ENCODE measurements around the gene IQSEC1. TPM values are rescaled to one million over a fixed set of nuclear protein-coding genes. Genes with fewer than 3 reads are reported as not detected.

The IQSEC1 gene
- total RNA-seq, 1 experiment from 2014 or later, result 28.1 TPM

GRCh38 chr3:13102386-13103345, 29.4 kb upstream of the IQSEC1 start:
- CTCF ChIA-PET, result interaction anchor here (1.1 kb wide), 1 partner anchor 11 kb away, joined by 6 read pairs; no protein-coding TSS in a partner anchor
- TF ChIP-seq SP1 (IDR thresholded peaks at IDR 0.05; ENCODE audit: low read depth) (no peak), POLR2A (IDR thresholded peaks at IDR 0.05; ENCODE audit: borderline replicate concordance, extremely low read depth, insufficient read depth, insufficient read length) (no peak), EZH2 (IDR thresholded peaks at IDR 0.05) (no peak), TCF7L2 (IDR thresholded peaks at IDR 0.05; ENCODE audit: borderline replicate concordance, extremely low read depth, insufficient read depth, insufficient read length) (no peak), CTCF (IDR thresholded peaks at IDR 0.05 in 2 of 3, conservative IDR thresholded peaks at IDR 0.05 in 1 of 3; ENCODE audit: borderline replicate concordance in 1 of 3, insufficient read depth in 1 of 3, low read depth in 2 of 3, low read length in 2 of 3) (no peak), CEBPB (IDR thresholded peaks at IDR 0.05; ENCODE audit: low read depth) (no peak), RAD21 (IDR thresholded peaks at IDR 0.05; ENCODE audit: low read depth) (no peak), SIN3A (IDR thresholded peaks at IDR 0.05; ENCODE audit: low read depth) (no peak)
- intact Hi-C loops (cut with micrococcal nuclease), result no loop called here
- Histone ChIP-seq H3K9ac (ENCODE audit: low read length) (no peak overlapping the region), H3K4me3 (replicated peaks in 1 of 2; ENCODE audit: low read depth in 1 of 2, low read length in 2 of 2) (no peak overlapping the region), H3K9me3 (ENCODE audit: control insufficient read depth in 1 of 2, insufficient read depth in 1 of 2, low read depth in 1 of 2, low read length in 2 of 2) (no peaks in the 10 kb centered on the region), H3K9me2 (ENCODE audit: insufficient read depth) (no peaks in the 10 kb centered on the region), H3K36me3 (ENCODE audit: control insufficient read depth in 1 of 2, insufficient read depth in 2 of 2, low read length in 2 of 2) (no peaks in the 10 kb centered on the region), H3K27me3 (ENCODE audit: insufficient read depth, low read length) (no peaks in the 10 kb centered on the region), H3K27ac (ENCODE audit: low read depth, low read length) (no peak overlapping the region), H3K4me1 (ENCODE audit: control insufficient read depth in 1 of 2, insufficient read depth in 2 of 2, low read length in 2 of 2) (no peaks in the 10 kb centered on the region), H3K4me2 (ENCODE audit: low read length) (no peak overlapping the region), H2AFZ (ENCODE audit: low read depth, low read length, poor library complexity, severe bottlenecking) (no peak overlapping the region), H4K20me1 (ENCODE audit: insufficient read depth) (no peaks in the 10 kb centered on the region), H3K79me2 (ENCODE audit: insufficient read depth, low read length) (no peaks in the 10 kb centered on the region)
- RAD21 ChIA-PET (ENCODE audit: low non-redundant PET in 1 of 2, low total read pairs in 2 of 2, uncharacterized antibody in 2 of 2, unreplicated experiment in 2 of 2), result no interaction called here
- DNase-seq (ENCODE audit: low read depth, low spot score) (no peak), ATAC-seq (no peak)
- no TSS peak for BruUV-seq (replicated peaks)
- POLR2A ChIA-PET, result no interaction called here
